ENCODE measurements around the gene OR5B12.

The OR5B12 gene

GRCh38 chr11:58390551-58391063 is 51.4 kb downstream of the OR5B12 start:
- Histone ChIP-seq H3K9ac (ENCODE audit: low read length) (no peak overlapping the region), H3K4me3 (ENCODE audit: low read length) (no peak overlapping the region), H3K9me3 (ENCODE audit: insufficient read depth, low read length) (no peaks in the 10 kb centered on the region), H3K4me2 (ENCODE audit: low read length) (no peak overlapping the region), H3K79me2 (ENCODE audit: low read length) (no peaks in the 10 kb centered on the region), H3K4me1 (ENCODE audit: low read length) (no peaks in the 10 kb centered on the region), H2AFZ (ENCODE audit: low read depth, low read length) (no peak overlapping the region), H3K27me3 (ENCODE audit: low read depth, low read length) (no peaks in the 10 kb centered on the region), H3K36me3 (replicated peaks; ENCODE audit: low read depth, low read length) (no peaks in the 10 kb centered on the region), H4K20me1 (ENCODE audit: insufficient read depth, low read length) (no peaks in the 10 kb centered on the region), H3K27ac (ENCODE audit: low read length) (no peak overlapping the region)
- TF ChIP-seq CTCF (IDR thresholded peaks at IDR 0.05; ENCODE audit: low read depth, low read length), result no peak
- TF ChIP-seq EZH2phosphoT487 (IDR thresholded peaks at IDR 0.05; ENCODE audit: low read depth), result no peak

Data from OCI-LY3 (cell line).